ENCODE measurements around the gene BUD31. TPM values are rescaled to one million over a fixed set of nuclear protein-coding genes. Genes with fewer than 3 reads are reported as not detected.

BUD31 gene
- total and polyA plus RNA-seq, 2 of the 4 experiments (the other 2 are of a cell fraction): 72.6 to 97.2 TPM

GRCh38 chr7:99387912-99388311 is 20.9 kb upstream of the BUD31 start:
- H2AFZ ChIP-seq (replicated peaks; ENCODE audit: low read length, poor library complexity): no peak overlapping the region
- no peaks in the 10 kb centered on the region; the same call in 1 of the 2 replicates for H3K9me1 ChIP-seq (ENCODE audit: insufficient read depth, low read length)
- peaks cover 38% of the 10 kb centered on the region for H4K20me1 ChIP-seq (ENCODE audit: insufficient read depth, low read length)
- TF ChIP-seq ELK1 (IDR thresholded peaks at IDR 0.05; ENCODE audit: borderline replicate concordance, low read depth, low read length) (no peak), RFX5 (IDR thresholded peaks at IDR 0.05; ENCODE audit: low read depth, low read length) (no peak), CEBPB (IDR thresholded peaks at IDR 0.05; ENCODE audit: low read depth, low read length) (no peak), POLR2A (IDR thresholded peaks at IDR 0.05; ENCODE audit: low read depth, low read length) (no peak), CTCF (conservative IDR thresholded peaks at IDR 0.05; ENCODE audit: low read depth, low read length) (no peak), SMC3 (IDR thresholded peaks at IDR 0.05; ENCODE audit: low read depth, low read length) (no peak), NFE2L2 (IDR thresholded peaks at IDR 0.05; ENCODE audit: low read depth, low read length) (no peak), FOS (IDR thresholded peaks at IDR 0.05; ENCODE audit: low read depth, low read length) (no peak), CHD1 (IDR thresholded peaks at IDR 0.05; ENCODE audit: low read depth, low read length) (no peak), RAD21 (IDR thresholded peaks at IDR 0.05; ENCODE audit: low read length) (no peak), RCOR1 (IDR thresholded peaks at IDR 0.05; ENCODE audit: insufficient replicate concordance, low read length) (no peak)
- no peak overlapping the region for H3K14ac ChIP-seq (replicated peaks; ENCODE audit: low read depth, low read length)
- H4K5ac ChIP-seq (ENCODE audit: low read depth, low read length): no peak overlapping the region
- no peak overlapping the region for H3K23ac ChIP-seq (ENCODE audit: low read depth, low read length)
- H3K4me1 ChIP-seq (ENCODE audit: control insufficient read depth, insufficient read depth, low read length): peaks cover 4% of the 10 kb centered on the region
- H2BK5ac ChIP-seq (ENCODE audit: low read depth, low read length, poor library complexity, severe bottlenecking): no peak overlapping the region
- ChIA-PET POLR2A (ENCODE audit: unreplicated experiment) (no interaction called here), CTCF (no interaction called here)
- 98% methylated on average over 15 of the region's 20 CpGs; no CpG with 5 or more reads in 1 of the 2 experiments for WGBS, 2 experiments (ENCODE audit: extremely low coverage in 2 of 2, insufficient read length in 1 of 2)
- peaks cover 20 to 57% of the 10 kb centered on the region in 2 experiments for H3K79me1 ChIP-seq (ENCODE audit: low read depth in 1 of 2, low read length in 2 of 2)
- no peaks in the 10 kb centered on the region for H3K27me3 ChIP-seq (ENCODE audit: control insufficient read depth, insufficient read depth, low read length)
- no TSS peak for BruUV-seq (replicated peaks)
- H3K27ac ChIP-seq (ENCODE audit: insufficient read depth, low read length): no peak overlapping the region
- no peak overlapping the region for H3K9ac ChIP-seq (ENCODE audit: low read depth, low read length)
- H3K56ac ChIP-seq (ENCODE audit: extremely low read depth, insufficient read depth, low read length): no peak overlapping the region
- DNase-seq (no peak), ATAC-seq (ENCODE audit: low read depth) (no peak)
- no peak overlapping the region for H2BK120ac ChIP-seq (ENCODE audit: low read depth, low read length)
- H3K9me3 ChIP-seq (ENCODE audit: control insufficient read depth, insufficient read depth, low read length): no peaks in the 10 kb centered on the region
- H3K4me2 ChIP-seq (ENCODE audit: low read depth, low read length): no peak overlapping the region
- in situ Hi-C loops (cut with MboI; ENCODE audit: low sequenced_read_pairs) (no loop called here), dilution Hi-C loops (cut with HindIII; ENCODE audit: low sequenced_read_pairs, unreplicated experiment) (no loop called here), intact Hi-C loops (cut with micrococcal nuclease) (no loop called here)
- H2AK5ac ChIP-seq (ENCODE audit: low read depth, low read length): no peak overlapping the region
- no peak overlapping the region for H3K4ac ChIP-seq (ENCODE audit: low read depth, low read length)
- H3K4me3 ChIP-seq (ENCODE audit: insufficient read depth, low read depth, low read length): no peak overlapping the region
- H2BK15ac ChIP-seq (ENCODE audit: low read depth, low read length): no peak overlapping the region
- H3K36me3 ChIP-seq (ENCODE audit: control insufficient read depth, insufficient read depth, low read length): peaks cover 39% of the 10 kb centered on the region
- no peak overlapping the region for H4K91ac ChIP-seq (ENCODE audit: insufficient read depth, low read depth, low read length)
- no peak overlapping the region for H3K18ac ChIP-seq (ENCODE audit: low read depth, low read length)
- H2AK9ac ChIP-seq (replicated peaks; ENCODE audit: low read depth, low read length, poor library complexity): no peak overlapping the region
- H2BK20ac ChIP-seq (ENCODE audit: low read depth, low read length): no peak overlapping the region
- H4K8ac ChIP-seq (ENCODE audit: low read depth in 2 of 2, low read length in 2 of 2): no peak overlapping the region

Data from IMR-90 (cell line).